Left colon (tissue), 2 donors: ENCODE measurements around the gene PNMA8B. TPM values are rescaled to one million over a fixed set of nuclear protein-coding genes. Genes with fewer than 3 reads are reported as not detected.

ENCODE experiments used
- ATAC-seq: fragments of 200-7000 bp; cut with Tn5 transposase; one replicate; pipeline ENCODE4 v1.9.1; 2020; ENCODE audit warnings: mild to moderate bottlenecking, moderate library complexity
- DNase-seq, 2 donors: peaks; one replicate each; pipeline ENCODE4 v3.0.0-alpha.2; 2020
- intact Hi-C, 2 donors: fragments of 100-400 bp; cut with DNase I in 1 of 2; cut with micrococcal nuclease in 1 of 2; formaldehyde crosslinking; loops; one replicate each; pipeline versions ENCODE4 v1.11.2 to v1.14.0; 2022; cut with DNase I, micrococcal nuclease
- total RNA-seq, 2 donors: library from RNA; stranded (reverse); fragmentation: NEBNext Ultra II Directional; extraction: Animal tissue kit (Norgen Biotek cat#: 25700); gene quantifications; one replicate each; pipeline ENCODE4 v1.2.1, GENCODE V29; 2021
- donor health status: DM: no; HTN: no; CAD: no.
- donor health status: DM: yes; HTN: yes; CAD: no.

The PNMA8B gene
- total RNA-seq, 2 donors from 2014 or later: 0.21 to 0.61 TPM

DNA sequence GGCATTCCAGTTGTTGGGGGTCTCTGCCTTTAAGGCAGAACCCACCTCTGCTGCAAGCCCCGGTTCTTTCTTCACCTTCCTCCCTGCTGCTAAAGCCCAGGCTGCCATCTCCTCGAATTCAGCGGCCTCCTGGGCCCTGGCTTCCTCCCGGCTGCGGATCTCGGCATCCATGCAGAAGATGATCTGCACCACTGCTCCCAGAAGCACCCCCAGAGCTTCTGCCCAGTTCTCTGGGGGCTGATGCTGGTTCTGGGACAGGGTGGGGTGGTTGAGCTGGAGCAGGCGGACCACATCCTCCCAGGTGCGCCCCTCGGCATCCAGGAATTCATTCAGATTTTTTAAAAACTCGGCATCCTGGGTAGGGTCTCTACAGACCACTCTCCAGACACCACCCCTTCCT is 25.3 kb downstream of the PNMA8B start:
- DNase-seq (no peak), ATAC-seq (no peak)
- intact Hi-C loops: no loop called here

DNA sequence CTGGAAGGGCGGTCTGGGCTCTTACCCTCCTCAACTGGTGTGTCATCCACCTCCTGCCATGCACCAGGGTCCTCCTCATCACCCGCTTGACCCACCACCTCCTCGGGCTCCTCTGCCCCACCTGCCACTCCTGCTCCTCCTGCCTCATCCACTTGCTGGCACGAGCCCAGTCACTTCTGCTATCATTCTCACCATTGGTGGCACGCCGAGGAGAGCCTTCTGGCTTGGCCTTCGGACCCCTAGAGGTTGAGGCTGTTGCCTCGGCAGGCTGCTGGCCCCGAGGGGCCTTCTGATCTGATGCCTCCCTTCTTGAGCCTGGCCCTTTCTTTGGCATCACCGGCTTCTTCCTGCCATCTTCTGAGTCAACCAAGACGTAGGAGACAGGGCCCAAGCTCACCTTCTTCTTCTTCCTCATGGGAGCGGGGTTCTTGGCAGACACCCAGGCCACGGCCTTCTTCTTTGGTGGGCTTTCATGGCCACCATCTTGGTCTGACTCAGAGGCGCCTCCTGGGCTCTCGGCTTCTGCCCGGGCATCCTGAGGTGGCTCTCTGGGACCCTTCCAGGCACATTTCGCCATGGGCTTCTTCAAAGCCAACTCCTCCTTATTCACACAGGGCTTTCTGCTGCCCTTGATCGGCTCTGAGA is 26.0 kb downstream of the PNMA8B start:
- DNase-seq (no peak), ATAC-seq (no peak)
- intact Hi-C loops: no loop called here

DNA sequence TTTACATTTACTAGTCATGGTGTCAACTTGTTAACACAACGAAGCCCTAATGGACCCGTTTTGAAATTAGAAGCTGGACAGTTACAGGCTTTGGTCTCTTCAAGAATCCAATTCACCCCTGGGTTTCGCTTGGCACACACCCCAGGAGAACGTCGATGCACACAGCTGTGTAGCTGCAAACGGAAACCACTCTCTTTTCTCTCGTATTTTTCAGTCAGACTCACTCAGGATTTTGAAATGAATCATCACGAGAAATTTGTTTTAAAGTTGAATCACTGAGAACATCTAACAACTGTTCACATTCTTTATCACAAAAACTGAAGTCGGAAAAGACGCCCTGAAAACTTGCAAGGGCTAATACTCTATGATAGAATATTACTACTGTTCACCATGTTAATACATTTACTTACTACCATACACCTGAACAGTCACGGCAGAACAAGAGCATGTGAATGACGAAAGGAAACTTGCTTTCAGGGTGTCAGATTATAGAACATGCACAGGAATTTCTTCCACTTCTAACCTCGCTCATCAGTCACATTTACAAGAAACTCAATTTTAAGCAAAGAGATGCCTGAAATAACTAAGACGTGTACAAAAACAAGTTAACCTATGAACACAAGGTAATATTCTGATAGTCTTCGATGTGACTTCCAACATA is 29.0 kb downstream of the PNMA8B start:
- intact Hi-C loops: no loop called here
- DNase-seq (peak in 1 of 2 donors; percentile 20), ATAC-seq (no peak)

DNA sequence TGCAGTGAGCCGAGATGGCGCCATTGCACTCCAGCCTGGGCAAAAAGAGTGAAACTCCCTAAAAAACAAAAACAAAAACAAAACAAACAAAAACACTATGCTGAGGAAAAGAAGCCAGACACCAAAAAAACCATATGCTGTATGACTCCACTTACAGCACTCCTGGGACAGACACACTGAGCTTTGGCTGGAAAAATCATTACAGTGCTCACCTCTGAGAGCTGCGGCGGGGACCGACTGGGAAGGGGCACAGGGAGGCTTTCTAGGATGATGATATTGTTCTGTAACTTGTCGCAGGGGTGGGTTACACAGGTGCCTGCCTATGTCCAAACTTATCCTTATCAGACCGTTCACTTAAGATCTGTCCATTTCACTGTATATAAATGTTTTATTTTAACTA is 32.2 kb downstream of the PNMA8B start:
- no peak for ATAC-seq
- intact Hi-C loops: no loop called here
- DNase-seq: no peak

DNA sequence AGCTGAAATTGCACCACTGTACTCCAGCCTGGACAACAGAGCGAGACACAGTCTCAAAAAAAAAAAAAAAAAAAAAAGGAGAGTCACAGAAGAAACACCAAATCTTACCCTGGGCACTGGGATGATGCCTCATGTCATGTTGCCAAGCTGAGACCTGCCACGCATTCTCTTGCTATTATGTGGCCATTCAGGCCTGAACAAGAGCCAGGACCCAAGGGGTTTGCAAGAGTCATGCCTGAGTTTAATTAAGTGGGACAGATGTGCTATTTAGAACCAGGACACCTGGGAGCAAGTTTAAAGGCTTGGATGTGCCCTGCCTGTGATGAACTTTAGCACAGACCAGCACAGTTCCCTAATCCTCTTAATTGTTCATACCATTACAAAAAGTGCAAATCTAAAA is 34.1 kb downstream of the PNMA8B start:
- intact Hi-C loops: no loop called here
- DNase-seq (no peak), ATAC-seq (no peak)

DNA sequence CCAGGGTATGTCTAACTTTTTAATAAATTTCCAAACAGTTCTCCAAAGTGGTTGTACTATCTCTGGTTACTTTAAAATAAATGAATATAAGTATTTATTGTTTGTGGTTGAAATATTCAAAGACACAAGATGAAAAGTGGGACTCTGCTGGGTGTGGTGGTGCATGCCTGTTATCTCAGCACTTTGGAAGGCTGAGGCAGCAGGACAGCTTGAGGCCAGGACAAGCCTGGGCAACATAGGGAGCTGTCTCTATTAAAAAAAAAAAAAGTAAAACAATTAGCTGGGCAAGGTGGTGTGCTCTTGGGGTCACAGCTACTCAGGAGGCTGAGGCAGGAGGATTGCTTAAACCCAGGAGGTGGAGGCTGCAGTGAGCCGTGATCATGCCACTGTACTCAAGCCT is 34.7 kb downstream of the PNMA8B start:
- DNase-seq (no peak), ATAC-seq (no peak)
- intact Hi-C loops: no loop called here

DNA sequence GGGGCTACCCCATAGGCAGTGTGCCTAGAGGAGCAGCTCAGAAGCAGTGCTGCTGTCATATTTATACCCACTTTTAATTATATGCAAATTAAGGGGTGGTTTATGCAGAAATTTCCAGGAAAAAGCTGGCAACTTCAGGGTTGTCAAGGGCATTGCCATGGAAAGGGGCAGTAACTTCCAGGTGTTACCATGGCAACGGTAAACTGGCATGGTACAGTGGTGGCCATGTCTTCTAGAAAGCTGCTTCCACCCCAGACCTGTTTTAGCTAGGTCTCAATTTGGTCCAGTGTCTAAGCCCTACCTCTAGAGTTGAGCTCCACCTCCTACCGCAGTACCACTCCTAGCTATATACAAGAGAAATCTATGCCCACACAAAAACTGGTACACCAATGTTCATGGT is 35.6 kb downstream of the PNMA8B start:
- ATAC-seq: no peak
- intact Hi-C loops: no loop called here
- no peak for DNase-seq

DNA sequence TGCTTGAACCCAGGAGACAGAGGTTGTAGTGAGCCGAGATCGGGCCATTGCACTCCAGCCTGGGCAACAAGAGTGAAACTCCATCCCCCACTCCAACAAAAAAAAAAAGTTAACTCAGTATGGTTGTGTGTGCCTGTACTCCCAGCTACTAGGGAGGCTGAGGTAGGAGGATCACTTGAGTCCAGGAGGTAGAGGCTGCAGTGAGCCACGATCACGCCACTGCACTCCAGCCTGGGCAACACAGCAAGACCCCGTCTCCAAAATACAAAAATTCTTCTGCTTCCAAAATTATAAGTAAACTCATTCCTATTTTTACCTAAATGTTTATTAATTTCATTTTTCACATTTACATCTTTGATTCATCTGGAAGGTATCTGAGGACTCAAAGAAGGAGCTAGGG is 38.7 kb downstream of the PNMA8B start:
- intact Hi-C loops: no loop called here
- DNase-seq (no peak), ATAC-seq (no peak)

DNA sequence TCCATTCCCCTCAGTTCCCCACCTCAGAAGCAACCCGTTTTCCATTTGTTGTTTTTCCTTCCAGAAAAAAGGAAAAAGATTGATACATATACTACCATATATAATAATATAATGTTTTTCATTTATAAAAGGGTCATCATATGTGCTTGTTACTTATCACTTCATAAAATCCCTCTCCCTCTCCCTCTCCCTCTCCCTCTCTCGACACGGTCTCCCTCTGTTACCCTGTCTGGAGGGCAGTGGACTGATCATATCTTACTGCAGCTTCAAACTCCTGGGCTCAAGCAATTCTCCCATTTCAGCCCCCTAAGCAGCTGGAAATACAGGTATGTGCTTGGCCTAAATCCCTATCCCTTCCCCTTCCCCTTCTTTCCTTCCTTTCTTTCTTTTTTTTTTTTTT is 41.4 kb downstream of the PNMA8B start:
- DNase-seq (no peak), ATAC-seq (no peak)
- intact Hi-C loops: no loop called here

DNA sequence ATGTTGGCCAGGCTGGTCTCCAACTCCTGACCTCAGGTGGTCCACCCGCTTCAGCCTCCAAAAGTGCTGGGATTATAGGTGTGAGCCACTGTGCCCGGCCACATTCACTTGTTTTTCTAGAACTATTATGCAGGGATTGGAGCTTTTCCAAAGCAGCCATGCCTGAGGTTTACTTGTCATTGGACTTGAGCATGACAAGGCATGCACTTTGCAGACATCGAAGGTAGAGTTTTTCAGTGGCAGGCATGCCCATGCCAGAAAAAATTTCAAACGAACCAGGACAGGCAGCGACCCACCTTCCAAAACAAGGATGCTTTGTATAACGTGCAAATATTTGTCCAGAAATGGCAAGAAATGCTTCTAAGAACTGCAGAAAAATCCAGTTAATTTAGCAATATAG is 42.0 kb downstream of the PNMA8B start:
- ATAC-seq (no peak), DNase-seq (no peak)

DNA sequence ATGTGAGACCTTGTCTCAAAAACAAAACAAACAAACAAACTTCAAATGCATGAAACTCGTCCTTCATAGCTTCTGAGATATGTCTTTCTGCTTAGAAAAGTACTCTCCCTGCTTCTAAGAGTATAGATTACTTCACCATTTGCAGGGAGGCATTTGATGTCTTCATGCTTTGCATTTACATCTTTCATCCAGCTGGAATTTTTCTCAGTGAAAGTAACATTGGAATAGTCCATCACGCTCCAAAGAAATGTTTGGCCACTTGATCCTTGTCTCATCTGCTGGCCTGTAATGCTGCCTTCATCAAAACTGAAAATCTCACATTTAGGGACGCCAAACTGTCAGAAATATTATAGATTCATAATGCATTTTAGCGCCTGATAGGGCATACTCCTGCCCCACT is 43.5 kb downstream of the PNMA8B start:
- no peak for ATAC-seq
- DNase-seq: no peak
- intact Hi-C loops: no loop called here

More for the DNA sequence above, 42.0 kb downstream of the PNMA8B start:
- intact Hi-C loops: no loop called here

DNA sequence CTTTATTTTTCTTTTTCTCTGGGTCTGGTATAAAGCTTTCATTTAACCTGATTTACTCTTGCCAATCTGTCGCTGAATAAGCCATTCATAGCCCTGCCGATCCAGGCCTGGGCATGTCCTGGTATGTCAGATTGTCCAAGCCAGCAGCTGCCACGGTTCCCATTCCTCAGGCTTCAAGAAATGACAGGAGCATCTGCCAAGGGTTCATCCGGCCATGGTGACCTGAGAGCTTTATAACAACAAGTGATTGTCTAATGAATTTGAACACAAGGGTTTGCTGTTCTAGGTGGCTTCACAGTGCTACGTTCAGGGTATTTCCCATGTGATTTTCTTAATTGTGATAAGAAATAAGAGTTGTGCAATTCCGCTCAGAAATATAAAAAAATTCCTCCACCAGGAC is 44.3 kb downstream of the PNMA8B start:
- ATAC-seq: no peak
- intact Hi-C loops: no loop called here

DNA sequence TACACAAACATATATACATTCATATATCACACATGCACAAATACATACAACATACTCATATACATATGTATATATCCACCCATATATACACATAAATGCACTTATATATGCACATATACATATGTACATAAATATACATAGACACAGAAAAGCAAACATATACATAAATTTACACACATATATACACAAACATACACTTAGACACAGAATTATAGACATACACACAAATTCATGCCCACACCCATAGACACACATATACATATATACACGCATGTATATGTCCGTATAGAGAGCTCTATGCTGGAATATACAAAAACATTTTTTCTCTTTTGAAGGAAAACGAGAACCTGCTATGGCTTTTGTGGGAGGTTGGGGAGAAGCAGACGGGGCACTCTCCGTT is 44.9 kb downstream of the PNMA8B start:
- intact Hi-C loops: no loop called here
- ATAC-seq: no peak

More for the DNA sequence above, 44.3 kb downstream of the PNMA8B start:
- no peak for DNase-seq

DNA sequence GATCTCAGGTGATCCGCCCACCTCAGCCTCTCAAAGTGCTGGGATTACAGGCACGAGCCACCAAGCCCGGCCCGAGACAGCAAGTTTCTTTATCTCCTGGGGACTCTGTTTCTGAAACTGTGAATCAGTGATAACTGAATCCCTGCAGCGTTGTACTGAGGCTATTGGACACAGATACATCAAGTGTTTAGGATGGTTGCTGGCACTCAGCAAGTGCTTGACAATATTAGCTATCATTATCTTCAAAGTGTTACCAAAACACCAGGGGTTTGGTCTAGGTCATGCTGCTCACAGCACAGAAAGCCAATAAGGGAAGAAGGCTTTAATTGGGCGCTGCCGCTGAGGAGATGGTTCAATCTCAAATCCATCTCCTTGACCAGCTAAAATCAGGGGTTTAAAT is 46.4 kb downstream of the PNMA8B start:
- intact Hi-C loops: no loop called here
- DNase-seq: no peak
- no peak for ATAC-seq

More for the DNA sequence above, 44.9 kb downstream of the PNMA8B start:
- no peak for DNase-seq

DNA sequence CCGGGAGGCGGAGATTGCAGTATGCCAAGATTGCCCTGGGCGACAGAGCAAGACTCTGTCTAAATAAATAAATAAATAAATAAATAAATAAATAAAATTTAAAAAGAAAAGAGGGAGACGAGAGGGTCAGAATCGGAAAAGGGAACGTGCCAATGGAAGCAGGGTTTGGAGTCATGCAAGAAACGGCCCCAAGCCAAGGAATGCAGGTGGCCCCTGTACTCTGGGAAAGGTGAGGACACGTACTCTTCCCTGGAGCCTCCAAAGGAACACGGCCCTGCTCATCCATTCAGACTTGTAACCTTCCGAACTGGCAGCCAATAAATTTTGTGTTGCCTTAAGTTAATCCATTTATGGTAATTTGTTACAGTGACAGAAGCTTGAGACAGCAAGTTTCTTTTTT is 47.1 kb downstream of the PNMA8B start:
- DNase-seq (no peak), ATAC-seq (no peak)
- intact Hi-C loops: no loop called here

DNA sequence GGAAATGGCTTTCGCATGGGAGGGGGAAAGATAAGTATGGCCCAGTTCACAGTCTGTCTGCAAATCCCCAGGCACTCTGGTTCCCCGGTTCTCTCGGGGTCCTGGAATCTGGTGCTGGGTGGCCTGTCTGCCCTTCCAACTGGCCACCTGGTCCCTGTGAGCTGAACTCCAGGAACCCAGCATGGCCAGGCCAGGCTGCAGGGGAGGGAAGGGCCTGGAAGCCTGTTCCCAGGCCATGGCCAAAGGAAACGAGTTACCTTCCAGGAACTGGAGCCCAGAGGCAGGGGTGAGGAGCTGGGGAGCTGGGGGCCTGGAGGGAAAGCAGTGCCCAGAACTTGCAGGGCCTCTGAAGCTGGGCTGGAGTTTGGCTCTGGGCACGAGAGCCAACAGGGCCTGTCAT is 47.8 kb downstream of the PNMA8B start:
- intact Hi-C loops: no loop called here
- ATAC-seq: no peak
- DNase-seq: no peak

DNA sequence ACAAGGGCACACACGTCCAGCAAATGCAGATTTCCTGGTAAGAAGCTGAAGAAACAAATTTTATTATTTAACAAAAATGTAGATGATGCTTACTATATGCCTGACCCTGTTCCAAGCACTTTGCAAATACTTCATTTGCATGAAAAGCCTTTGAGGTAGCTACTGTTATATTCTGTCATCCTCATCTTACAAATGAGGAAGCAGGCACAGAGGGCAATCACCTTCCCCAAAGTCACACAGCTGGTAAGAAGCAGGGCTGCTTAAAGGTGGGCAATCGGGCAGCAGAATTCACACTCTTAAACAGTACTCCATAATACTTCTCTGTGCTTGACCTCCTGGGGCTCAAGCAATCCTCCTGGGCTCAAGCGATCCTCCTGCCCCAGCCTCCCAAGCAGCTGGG is 48.7 kb downstream of the PNMA8B start:
- no peak for DNase-seq
- ATAC-seq: no peak
- intact Hi-C loops: no loop called here

DNA sequence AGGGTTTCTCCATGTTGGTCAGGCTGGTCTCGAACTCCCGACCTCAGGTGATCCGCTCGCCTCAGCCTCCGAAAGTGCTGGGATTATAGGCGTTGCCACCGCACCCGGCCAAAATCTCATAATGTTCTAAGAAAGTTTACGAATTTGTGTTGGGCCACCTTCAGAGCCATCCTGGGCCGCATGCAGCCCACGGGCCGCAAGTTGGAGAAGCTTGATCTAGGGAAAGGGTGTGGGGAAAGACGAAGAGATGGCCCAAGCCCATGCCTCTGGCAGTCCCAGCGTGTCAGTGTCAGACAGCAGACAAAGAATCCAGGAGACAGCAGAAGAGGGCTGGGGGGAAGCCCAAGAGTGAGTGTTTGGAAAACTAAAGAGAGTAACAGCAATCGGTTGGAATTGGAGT is 49.6 kb downstream of the PNMA8B start:
- intact Hi-C loops: no loop called here
- DNase-seq: no peak
- ATAC-seq: no peak

DNA sequence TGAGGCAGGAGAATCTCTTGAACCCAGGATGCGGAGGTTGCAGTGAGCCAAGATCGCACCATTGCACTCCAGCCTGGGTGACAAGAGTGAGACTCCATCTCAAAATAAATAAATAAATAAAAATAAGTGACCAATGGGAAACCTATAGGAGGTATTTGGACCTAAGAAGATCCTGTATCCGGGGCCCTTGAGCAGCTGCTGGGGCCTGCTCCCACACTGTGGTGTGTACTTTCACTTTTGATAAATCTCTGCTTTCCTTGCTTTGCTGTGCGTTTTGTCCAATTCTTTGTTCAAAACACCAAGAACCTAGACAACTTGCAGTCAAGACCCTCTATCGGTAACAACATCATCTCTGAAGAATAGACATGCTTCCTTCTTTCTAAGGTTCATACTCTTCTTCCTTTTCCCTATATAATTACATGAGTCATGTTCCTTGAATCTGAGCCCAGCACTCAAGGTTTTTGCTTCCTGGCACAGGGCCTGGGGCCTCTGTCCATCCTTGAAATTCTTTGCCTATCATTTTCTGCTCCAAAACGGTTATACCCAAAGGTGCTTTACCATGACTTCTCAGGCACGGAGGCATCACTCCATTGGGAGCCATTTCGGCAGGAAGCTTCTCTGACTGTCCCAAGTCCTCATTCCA is 52.7 kb downstream of the PNMA8B start:
- DNase-seq: no peak
- intact Hi-C loops: no loop called here
- ATAC-seq: no peak

DNA sequence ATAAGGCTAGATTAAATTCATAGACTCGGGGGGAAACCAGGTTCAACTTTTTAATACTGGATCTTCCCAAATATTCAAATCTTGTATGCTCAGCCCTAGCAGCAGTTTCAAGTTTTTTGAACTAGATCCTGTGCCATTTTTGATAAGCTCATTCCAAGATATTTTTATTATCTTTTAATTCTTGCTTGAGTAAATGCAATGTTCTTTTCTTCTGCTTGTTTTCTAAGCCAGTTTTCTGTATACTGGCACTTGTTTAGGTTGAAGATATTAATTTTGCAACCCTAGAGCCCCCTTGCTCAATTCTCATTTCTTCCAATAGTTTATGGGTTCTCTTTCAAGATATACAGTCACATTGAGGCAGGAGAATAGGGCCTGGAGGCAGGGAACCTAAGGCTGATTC is 53.8 kb downstream of the PNMA8B start:
- intact Hi-C loops: no loop called here
- no peak for ATAC-seq

More for the DNA sequence above, 53.8 kb downstream of the PNMA8B start:
- DNase-seq: no peak
